ENCODE measurements around the gene TMEM30B.
"Not testable (repeated sequence)": the region's sequence is repeated elsewhere in the genome, so short reads cannot be mapped to it uniquely, and the experiment has no call there.

TMEM30B gene

DNA sequence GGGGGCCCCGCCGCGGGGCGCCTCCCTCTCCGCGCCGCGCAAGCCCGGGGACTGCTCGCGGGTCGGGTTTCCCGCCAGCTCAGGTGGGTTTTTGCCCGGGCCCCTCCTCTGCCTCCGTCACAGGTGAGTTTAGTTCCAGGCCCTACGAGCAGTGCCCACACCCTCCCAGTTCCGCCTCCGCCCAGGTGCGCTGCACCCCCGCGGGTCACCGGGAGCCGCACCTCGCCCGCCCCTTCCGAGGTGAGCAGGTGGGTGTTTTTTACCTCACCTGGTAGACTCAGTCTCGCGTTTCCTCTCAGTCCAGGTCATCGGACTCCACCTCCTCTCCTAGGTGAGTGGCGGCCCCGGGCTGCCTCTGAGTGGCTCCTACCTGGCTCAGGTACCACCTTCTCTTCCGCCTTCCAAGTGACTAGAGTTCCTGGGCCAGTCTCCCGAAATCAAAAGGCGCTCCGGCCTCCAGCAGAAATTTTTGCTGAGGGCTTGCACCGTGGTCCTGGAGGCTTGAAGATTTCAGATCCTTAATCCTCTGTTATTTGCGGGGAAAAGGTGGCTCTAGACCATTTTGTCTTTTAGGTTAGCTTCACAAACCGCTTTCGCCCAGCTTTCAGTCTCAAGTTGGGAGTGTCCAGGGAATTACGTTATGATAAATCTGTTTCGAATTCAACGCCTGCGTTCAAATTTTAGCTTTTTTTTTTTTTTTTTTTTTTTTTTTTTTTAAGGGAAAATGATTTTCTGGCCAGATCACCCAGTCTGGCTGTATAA, at the start of gene TMEM30B:
Gene TMEM30B (minus strand): TSS at position 153 of the 762 bp plus-strand sequence. CDS start 191 bp downstream, outside the sequence.
- DNase-seq (ENCODE audit: low read depth) = no peak

DNA sequence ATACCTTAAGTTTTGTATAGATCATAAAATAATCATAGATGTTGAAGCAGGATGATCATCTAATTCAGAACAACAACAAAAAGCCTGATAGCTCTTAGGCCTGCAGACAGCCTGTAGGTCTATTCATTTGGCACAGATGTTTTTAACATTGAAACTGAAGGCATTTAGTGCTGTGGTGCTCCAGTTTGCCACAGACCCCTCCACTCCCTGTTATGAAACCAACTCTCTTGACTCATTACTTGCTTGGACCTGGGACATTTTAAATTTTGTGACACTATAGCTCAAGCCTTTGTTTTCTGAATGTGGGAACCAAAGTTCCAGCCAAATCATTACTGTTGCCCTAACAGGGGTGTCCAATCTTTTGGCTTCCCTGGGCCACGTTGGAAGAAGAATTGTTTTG, 49.4 kb upstream of the TMEM30B start:
- DNase-seq (ENCODE audit: low read depth) = no peak

GRCh38 chr14:61329478-61330051, 48.4 kb upstream of the TMEM30B start:
- DNase-seq (ENCODE audit: low read depth) = no peak

- DNase-seq (ENCODE audit: low read depth) = no peak
Measured at GRCh38 chr14:61328626-61329262, 47.6 kb upstream of the TMEM30B start.

- no peak for DNase-seq (ENCODE audit: low read depth)
Measured at GRCh38 chr14:61326847-61327246, 45.7 kb upstream of the TMEM30B start.

DNA sequence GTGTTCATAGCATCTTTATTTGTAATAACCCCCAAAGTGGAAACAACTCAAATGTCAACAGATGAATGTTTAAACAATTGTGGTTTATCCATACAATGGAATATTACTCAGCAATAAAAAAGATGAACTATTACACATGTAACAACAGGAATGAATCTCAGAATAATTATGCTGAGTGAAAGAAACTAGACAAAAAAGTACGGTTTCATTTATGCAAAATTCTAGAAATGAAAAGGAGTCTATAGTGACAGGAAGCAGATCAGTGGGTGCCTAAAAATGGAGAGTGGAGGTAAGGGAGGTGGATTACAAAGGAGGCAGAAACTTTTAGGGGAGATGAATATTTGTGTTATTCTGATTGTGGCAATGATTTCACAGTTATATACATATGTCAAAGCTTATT, 45.0 kb upstream of the TMEM30B start:
- no peak for DNase-seq (ENCODE audit: low read depth)

GRCh38 chr14:61325166-61325565, 44.0 kb upstream of the TMEM30B start:
- DNase-seq (ENCODE audit: low read depth) = no peak

DNA sequence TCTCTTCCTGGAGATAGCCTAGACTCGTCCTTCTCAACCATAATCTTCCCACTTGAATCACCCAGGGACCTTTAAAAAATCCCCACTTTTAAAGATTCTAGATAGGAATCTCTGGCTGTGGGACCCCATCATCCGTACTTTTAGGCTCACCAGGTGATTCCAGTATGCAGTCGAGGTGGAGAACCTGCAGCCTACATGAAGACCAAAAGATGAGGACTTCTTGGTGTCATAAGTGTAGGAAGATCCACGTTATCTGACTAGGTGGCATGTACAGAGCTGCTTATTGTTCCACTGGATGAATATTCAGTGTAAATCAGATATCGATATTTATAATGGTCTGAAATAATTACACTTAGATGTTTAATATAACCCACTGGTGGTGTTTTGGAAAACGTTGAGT, 42.8 kb upstream of the TMEM30B start:
- DNase-seq (ENCODE audit: low read depth) = no peak

GRCh38 chr14:61322799-61323290, 41.7 kb upstream of the TMEM30B start:
- no peak for DNase-seq (ENCODE audit: low read depth)

GRCh38 chr14:61322011-61322798, 41.1 kb upstream of the TMEM30B start:
- DNase-seq (ENCODE audit: low read depth) = no peak

- no peak for DNase-seq (ENCODE audit: low read depth)
Measured at GRCh38 chr14:61321385-61322010, 40.4 kb upstream of the TMEM30B start, which contains the start of gene PRKCH. Gene PRKCH (plus strand): TSS chr14:61321579. CDS start chr14:61322102, 523 bp downstream.

- no peak for DNase-seq (ENCODE audit: low read depth)
Measured at GRCh38 chr14:61320806-61321384, 39.8 kb upstream of the TMEM30B start.

DNA sequence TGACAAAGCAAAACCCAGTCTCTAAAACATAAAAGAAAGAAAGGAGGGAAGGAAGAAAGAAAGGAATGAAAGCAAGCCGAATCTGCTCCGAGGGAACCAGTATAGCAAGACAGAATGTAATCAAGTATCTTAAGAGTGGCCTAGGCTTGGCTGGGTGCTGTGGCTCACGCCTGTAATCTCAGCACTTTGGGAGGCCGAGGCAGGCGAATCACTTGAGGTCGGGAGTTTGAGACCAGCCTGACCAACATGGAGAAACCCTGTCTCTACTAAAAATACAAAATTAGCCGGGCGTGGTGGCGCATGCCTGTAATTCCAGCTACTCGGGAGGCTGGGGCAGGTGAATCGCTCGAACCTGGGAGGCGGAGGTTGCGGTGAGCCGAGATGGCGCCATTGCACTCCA, 39.0 kb upstream of the TMEM30B start:
- DNase-seq (ENCODE audit: low read depth) = not testable (repeated sequence)

GRCh38 chr14:61319706-61320105, 38.6 kb upstream of the TMEM30B start:
- DNase-seq (ENCODE audit: low read depth) = no peak

DNA sequence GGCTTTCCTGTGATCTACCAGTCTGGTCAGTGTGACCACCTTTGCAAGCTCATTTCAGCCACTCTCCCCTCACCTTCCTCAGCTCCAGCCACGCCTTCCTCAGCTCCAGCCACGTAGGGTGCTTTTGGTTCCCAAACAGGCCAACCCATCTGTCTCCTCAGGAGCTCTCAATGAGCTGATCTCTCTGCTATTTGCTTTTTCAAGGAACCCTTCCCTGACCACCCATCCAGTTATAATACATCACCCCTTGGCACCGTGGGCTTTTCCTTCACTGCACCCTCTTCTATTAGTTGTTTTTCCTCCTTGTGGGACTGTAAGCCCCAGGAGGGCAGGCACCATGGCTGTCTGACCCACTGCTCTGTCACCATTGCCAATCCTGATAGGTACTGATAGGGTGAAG, 37.9 kb upstream of the TMEM30B start:
- no peak for DNase-seq (ENCODE audit: low read depth)

GRCh38 chr14:61315313-61315712, 34.2 kb upstream of the TMEM30B start:
- DNase-seq (ENCODE audit: low read depth) = no peak

GRCh38 chr14:61308701-61309100, 27.6 kb upstream of the TMEM30B start:
- not testable (repeated sequence) for DNase-seq (ENCODE audit: low read depth)

DNA sequence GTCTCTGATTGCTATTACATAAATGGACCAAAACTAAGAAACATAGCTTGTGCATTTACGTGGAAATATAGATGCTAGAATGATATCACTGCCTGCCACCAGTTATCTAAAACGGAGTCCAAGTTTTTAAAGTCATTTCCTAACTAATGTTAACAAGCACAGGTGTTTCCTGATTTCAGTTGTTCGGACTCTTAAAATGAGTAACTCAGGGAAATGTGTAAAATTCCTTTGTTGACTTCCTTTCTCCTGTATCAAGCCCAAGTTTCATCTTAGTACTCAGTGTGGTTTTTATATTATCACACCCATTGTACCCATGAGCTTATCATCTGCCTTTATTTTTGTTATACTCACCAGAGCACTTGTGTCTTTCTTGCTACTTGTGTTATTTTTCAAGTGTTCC, 27.1 kb upstream of the TMEM30B start:
- DNase-seq (ENCODE audit: low read depth) = no peak

DNA sequence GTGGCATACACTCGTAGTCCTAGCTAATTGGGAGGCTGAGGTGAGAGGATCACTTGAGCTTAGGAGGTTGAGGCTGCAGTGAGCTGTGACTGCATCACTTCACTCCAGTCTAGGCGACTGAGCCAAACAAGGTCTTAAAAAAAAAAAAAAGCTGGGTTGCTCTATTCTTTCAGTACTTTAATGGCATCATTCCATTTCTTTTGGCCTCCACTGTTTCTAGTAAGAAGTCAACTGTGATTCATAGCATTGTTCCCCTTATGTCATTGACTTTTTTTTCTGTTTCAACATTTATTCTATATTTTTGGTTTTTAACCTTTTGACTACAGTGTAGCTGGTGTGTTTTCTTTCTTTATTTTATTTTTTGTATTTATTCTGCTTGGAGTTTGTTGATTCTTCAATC, 23.6 kb upstream of the TMEM30B start:
- DNase-seq (ENCODE audit: low read depth) = no peak

DNA sequence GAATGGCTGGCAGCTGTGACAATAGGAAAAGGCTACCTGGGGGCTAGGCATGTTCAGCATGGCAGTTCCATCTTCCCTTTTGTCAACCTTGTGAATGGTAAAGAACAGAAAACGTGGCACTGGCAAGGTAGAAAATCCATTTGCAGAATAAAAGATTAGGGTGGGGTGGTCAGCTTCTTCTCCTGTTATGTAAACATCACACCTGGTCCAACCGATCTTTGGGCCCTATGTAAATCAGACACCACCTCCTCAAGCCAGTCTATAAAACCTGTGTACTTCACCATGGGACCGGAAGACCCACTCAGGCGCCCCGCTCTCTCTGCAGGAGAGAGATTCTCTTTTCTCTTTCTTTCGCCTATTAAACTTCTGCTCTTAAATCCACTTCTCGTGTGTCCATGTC, 19.6 kb upstream of the TMEM30B start:
- no peak for DNase-seq (ENCODE audit: low read depth)

- DNase-seq (ENCODE audit: low read depth) = no peak
Measured at GRCh38 chr14:61300209-61300608, 19.1 kb upstream of the TMEM30B start.

All from GM04503 (cell line).